Lower leg skin (tissue), 3 donors: ENCODE data around the gene RPH3AL.

Source experiments
- POLR2A ChIP-seq, 2 donors: fragments of 450-650 bp; IDR thresholded peaks; one replicate each; pipeline ENCODE4 v1.6.1; 2016 to 2017; ENCODE audit warnings: antibody characterized with exemption in 2 of 2, mild to moderate bottlenecking in 1 of 2, moderate library complexity in 1 of 2
- TF ChIP-seq, protein P1 (sequence below), 3 donors: fragments of 450-650 bp; IDR thresholded peaks; one replicate each; pipeline ENCODE4 v1.5.1; 2016; ENCODE audit warnings: antibody characterized with exemption in 3 of 3, mild to moderate bottlenecking in 3 of 3, moderate library complexity in 2 of 3

GRCh38 chr17:237406-237955, 115.1 kb downstream of the RPH3AL start:
- TF ChIP-seq, protein P1, sequence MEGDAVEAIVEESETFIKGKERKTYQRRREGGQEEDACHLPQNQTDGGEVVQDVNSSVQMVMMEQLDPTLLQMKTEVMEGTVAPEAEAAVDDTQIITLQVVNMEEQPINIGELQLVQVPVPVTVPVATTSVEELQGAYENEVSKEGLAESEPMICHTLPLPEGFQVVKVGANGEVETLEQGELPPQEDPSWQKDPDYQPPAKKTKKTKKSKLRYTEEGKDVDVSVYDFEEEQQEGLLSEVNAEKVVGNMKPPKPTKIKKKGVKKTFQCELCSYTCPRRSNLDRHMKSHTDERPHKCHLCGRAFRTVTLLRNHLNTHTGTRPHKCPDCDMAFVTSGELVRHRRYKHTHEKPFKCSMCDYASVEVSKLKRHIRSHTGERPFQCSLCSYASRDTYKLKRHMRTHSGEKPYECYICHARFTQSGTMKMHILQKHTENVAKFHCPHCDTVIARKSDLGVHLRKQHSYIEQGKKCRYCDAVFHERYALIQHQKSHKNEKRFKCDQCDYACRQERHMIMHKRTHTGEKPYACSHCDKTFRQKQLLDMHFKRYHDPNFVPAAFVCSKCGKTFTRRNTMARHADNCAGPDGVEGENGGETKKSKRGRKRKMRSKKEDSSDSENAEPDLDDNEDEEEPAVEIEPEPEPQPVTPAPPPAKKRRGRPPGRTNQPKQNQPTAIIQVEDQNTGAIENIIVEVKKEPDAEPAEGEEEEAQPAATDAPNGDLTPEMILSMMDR (IDR thresholded peaks at IDR 0.05): no peak
- no peak for TF ChIP-seq POLR2A (IDR thresholded peaks at IDR 0.05)
